Measurements from ENCODE around the gene TMC6.

TMC6 gene

GRCh38 chr17:78134899-78135385, 6.4 kb upstream of the TMC6 start:
- no peak for DNase-seq

DNA sequence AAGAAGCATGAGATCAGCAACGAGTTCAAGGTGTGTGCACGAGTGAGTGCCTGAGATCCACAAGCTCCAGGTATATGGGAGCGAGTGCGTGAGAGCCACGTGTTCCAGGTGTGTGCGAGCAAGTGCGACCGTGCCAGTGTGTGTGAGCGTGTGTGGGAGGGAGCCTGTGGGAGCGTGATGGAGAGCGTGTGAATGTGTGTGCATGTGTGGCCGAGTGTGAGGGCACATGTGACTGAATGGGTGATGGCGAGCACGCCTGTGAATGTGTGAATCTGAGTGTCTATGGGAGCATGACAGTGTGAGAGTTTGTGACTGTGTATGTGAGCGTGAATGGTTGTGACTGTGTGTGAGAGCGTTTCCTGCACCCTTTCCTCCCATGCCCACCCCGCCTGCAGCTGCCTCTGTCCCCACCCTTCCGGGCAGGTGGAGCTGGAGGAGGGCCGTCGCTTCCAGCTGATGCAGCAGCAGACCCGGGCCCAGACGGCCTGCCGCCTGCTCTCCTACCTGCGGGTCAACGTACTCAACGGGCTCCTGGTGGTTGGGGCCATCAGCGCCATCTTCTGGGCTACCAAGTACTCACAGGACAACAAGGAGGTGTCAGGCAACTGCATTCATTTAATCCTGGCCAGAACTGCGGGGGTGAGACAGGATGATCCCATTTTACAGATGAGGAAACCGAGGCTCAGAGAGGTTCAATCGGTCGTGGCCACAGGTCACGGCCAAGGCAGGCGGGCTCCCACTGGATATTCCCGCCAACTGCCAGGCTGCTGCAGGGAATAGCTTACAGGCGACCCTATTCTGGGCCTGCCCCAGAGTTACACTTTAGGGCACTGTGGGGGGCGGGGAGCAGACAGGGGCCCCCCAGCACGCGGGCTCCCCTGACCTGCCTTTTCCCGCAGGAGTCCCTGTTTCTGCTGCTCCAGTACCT, 5.7 kb upstream of the TMC6 start:
- peak; percentile 71 for DNase-seq

GRCh38 chr17:78133179-78133951, 4.8 kb upstream of the TMC6 start:
- DNase-seq, result no peak

DNA sequence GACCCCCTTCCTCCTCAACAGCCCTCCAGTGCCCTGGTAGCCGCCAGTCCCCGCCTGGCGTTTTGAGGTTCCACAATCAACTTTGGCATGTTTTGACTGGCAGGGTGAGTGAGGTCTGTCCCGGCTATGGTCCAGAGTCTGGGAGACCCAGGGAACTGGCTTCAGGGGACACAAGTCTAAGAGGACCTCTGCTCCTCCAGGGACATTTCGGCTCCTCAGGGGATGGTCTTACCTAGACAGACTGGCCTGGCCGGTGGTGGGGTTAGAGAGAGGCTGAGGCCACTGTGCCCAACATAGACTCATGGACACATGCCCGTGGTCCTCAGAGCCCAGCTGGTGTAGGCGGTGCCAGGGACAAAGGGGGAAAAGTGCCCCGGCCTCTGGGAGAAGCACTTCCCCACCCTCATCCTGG, 4.2 kb upstream of the TMC6 start:
- DNase-seq, result no peak

GRCh38 chr17:78132084-78132676, 3.6 kb upstream of the TMC6 start:
- DNase-seq, result no peak

GRCh38 chr17:78131172-78132083, 2.9 kb upstream of the TMC6 start:
- DNase-seq, result no peak

- DNase-seq, result peak; percentile 67
These were observed 2.0 kb upstream of the TMC6 start, which contains the start of gene TMC8 for GRCh38 chr17:78130437-78131101. Gene TMC8 (plus strand): TSS chr17:78130771. CDS start chr17:78131589, 818 bp downstream.

- DNase-seq, result no peak
These were observed 1.5 kb upstream of the TMC6 start for GRCh38 chr17:78130090-78130436.

- no peak for DNase-seq
These were observed 965 bp upstream of the TMC6 start for GRCh38 chr17:78129351-78130089.

- DNase-seq, result no peak
These were observed 536 bp downstream of the TMC6 start for GRCh38 chr17:78127888-78128550.

DNA sequence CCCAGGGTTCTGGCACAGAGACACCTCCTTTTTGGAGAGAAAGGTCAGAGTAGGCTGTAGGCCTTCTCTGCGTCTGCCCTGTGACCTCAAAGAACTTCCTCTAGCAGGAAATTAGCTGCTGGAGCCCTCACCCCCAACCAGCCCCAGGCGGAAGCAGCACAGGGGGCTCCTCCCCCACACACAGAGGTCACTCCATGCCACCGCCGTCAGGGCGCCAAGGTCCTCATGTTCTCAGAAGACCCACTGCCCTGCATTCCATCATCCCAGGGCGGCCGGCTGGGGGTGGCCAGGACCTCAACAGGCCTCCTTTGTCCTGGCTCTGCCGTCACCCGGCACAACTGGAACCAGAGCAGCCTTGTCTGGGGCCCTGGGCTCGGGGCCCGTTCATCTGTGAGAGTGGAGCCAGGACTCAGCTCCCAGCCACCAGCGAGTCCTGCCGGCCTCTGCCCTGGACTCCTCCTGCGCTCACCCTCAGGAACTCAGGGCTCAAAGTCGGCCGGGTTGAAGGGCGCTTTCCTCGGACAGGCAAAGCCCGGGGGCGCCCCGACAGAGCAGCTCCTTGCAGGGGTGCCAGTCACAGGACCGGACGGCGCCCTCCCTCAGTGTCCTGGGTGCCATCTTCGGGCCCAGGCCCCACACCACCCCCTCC, 1.2 kb downstream of the TMC6 start:
- peak; percentile 65 for DNase-seq

- no peak for DNase-seq
These were observed 1.7 kb downstream of the TMC6 start for GRCh38 chr17:78126895-78127238.

- DNase-seq, result no peak
These were observed 2.3 kb downstream of the TMC6 start for GRCh38 chr17:78125976-78126894.

GRCh38 chr17:78125138-78125913, 3.2 kb downstream of the TMC6 start:
- DNase-seq, result no peak

GRCh38 chr17:78124836-78125137, 3.8 kb downstream of the TMC6 start:
- DNase-seq, result no peak

- DNase-seq, result no peak
These were observed 4.3 kb downstream of the TMC6 start for GRCh38 chr17:78124081-78124835.

GRCh38 chr17:78123258-78123929, 5.2 kb downstream of the TMC6 start:
- DNase-seq, result no peak
